NT2/D1 (cell line): ENCODE measurements around the gene PNPO.
"Not testable (repeated sequence)": the region's sequence is repeated elsewhere in the genome, so short reads cannot be mapped to it uniquely, and the experiment has no call there.

Source experiments
- DNase-seq: peaks from one replicate; pipeline ENCODE4 v3.0.0-alpha.2; 2011; ENCODE audit warnings: low read depth, low spot score
- H3K27me3 ChIP-seq: 2 replicates; pipeline ENCODE4 v1.6.0; 2011; ENCODE audit warnings: mild to moderate bottlenecking; ENCODE audit not compliant: insufficient read length, insufficient read depth
- H3K36me3 ChIP-seq: 2 replicates; pipeline ENCODE4 v1.6.1; 2011; ENCODE audit warnings: mild to moderate bottlenecking, low read length, mixed read lengths; ENCODE audit not compliant: insufficient read depth, insufficient read length
- H3K4me1 ChIP-seq: 2 replicates; pipeline ENCODE4 v1.5.1; 2011; ENCODE audit not compliant: insufficient read depth, insufficient read length
- H3K4me3 ChIP-seq: 2 replicates; pipeline ENCODE4 v1.5.1; 2011; ENCODE audit warnings: low read depth; ENCODE audit not compliant: insufficient read length
- H3K9ac ChIP-seq: 2 replicates; pipeline ENCODE4 v1.6.0; 2011; ENCODE audit warnings: low read depth; ENCODE audit not compliant: insufficient read length
- H3K9me3 ChIP-seq: 2 replicates; pipeline ENCODE4 v1.5.1; 2011; ENCODE audit warnings: mild to moderate bottlenecking, low read length; ENCODE audit not compliant: insufficient read depth
- SUZ12 ChIP-seq: IDR thresholded peaks from 2 replicates; pipeline ENCODE4 v1.6.1; 2011; ENCODE audit not compliant: insufficient read length, insufficient read depth; ENCODE audit errors: extremely low read depth
- YY1 ChIP-seq: IDR thresholded peaks from 2 replicates; pipeline ENCODE4 v1.6.1; 2011; ENCODE audit not compliant: insufficient read length, insufficient read depth
- ZNF274 ChIP-seq: IDR thresholded peaks from 2 replicates; pipeline ENCODE4 v1.6.1; 2011; ENCODE audit warnings: mild to moderate bottlenecking, low read depth, low read length

PNPO gene

DNA sequence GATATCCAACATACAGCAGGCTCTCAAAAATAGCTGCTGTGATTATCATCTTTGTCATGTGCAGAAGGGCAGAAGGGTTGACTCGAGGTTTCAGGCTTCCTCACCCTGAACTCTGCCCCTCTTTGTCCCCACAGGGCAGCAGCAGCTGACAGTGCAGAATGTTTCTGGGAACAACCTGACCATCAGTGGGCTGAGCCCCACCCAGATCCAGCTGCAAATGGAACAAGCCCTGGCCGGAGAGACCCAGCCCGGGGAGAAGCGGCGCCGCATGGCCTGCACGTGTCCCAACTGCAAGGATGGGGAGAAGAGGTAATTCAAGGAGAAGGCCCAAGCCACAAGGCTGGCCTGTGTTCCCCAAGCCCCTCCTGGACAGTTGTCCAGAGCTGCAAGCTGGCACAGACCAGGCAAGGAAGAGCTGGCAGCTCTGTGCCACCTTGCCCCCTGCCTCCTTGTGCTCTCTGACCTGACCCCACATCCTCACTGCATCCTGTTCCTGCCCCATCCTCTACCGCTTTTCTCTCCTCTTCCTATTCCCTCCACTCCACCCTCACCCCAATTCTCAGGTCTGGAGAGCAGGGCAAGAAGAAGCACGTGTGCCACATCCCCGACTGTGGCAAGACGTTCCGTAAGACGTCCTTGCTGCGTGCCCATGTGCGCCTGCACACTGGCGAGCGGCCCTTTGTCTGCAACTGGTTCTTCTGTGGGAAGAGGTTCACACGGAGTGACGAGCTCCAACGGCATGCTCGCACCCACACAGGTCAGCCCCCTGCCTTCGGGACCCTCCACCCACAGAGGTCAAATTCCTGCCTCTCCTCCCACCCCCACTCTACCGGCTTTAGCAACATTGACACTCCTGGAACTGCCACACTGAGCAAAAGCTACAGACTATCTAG, 16.3 kb upstream of the PNPO start:
- TF ChIP-seq YY1 (no peak), ZNF274 (no peak), SUZ12 (no peak)
- DNase-seq = no peak
- H3K4me1 ChIP-seq = peaks cover 4% of the 10 kb centered on the region
- no peak overlapping the region for H3K4me3 ChIP-seq
- H3K9me3 ChIP-seq = no peaks in the 10 kb centered on the region
- H3K9ac ChIP-seq = peak overlapping the region; percentile 27
- no peaks in the 10 kb centered on the region for H3K27me3 ChIP-seq
- H3K36me3 ChIP-seq = peaks cover 61% of the 10 kb centered on the region

DNA sequence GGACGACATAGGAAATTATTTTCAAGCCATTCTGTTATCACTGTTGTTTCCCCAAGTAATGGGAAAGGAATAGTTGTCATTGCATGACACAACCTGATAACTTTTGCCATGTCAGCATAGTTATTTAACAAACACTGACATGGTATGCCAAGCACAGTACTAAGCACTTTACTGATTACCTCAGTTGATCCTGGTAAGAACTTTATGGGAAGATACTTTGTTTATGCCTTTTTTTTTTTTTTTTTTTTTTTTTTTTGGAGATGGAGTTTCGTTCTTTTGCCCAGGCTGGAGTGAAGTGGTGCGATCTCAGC, 15.7 kb upstream of the PNPO start:
- TF ChIP-seq SUZ12 (no peak), YY1 (no peak), ZNF274 (no peak)
- no peak overlapping the region for H3K9ac ChIP-seq

DNA sequence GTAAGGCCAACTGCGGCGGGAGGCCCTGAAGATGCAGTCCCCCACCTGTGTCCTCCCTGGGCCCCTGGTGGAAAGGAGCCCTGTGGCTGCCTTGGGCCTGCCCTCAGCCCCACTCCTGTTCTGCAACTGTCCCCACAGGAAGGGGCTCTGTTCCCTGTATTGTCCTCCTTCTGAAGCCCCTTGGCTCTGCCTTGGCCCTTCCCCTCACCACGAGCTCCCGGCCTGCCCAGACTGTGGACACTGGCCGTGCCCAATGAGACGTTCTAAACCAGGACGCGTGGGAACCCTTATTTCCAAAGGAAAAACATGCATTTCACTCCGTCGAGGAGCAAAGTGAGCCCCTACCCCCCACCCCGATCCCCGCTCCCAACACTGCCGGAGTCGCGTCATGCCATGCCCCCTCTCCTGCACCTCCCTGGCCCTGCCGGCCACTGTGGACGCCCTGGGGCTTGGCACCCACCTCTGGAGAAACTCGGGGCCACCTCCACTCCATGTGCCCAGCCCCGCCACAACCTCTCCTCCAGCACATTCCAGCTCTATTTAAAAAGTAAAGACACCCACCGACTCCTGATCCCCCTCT, 13.5 kb upstream of the PNPO start:
- no peak for TF ChIP-seq SUZ12
- no peak for TF ChIP-seq YY1
- TF ChIP-seq ZNF274 = no peak
- Histone ChIP-seq H3K4me1 (peaks cover 4% of the 10 kb centered on the region), H3K27me3 (no peaks in the 10 kb centered on the region), H3K9ac (no peak overlapping the region), H3K4me3 (no peak overlapping the region), H3K36me3 (peaks cover 63% of the 10 kb centered on the region), H3K9me3 (no peaks in the 10 kb centered on the region)
- no peak for DNase-seq

More for the DNA sequence above, 15.7 kb upstream of the PNPO start:
- Histone ChIP-seq H3K4me1 (peaks cover 4% of the 10 kb centered on the region), H3K4me3 (no peak overlapping the region), H3K27me3 (no peaks in the 10 kb centered on the region), H3K36me3 (peaks cover 67% of the 10 kb centered on the region), H3K9me3 (no peaks in the 10 kb centered on the region)
- no peak for DNase-seq

DNA sequence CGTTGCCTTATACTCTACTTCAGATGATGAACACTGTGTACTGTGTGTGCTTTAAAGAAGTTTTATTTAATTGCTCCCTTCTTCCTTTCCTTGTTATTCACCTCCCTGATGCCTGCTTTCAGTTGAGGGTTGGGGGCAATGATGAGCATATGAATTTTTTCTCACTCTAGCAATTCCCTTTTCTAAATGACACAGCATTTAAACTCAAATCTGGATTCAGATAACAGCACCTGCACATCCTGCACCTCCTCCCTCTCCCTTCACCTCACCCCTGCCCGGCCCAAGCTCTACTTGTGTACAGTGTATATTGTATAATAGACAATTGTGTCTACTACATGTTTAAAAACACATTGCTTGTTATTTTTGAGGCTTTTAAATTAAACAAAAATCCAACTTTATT, 13.0 kb upstream of the PNPO start:
- Histone ChIP-seq H3K36me3 (peaks cover 58% of the 10 kb centered on the region), H3K4me3 (no peak overlapping the region), H3K9ac (no peak overlapping the region), H3K9me3 (no peaks in the 10 kb centered on the region), H3K27me3 (no peaks in the 10 kb centered on the region), H3K4me1 (peaks cover 4% of the 10 kb centered on the region)
- DNase-seq = no peak
- TF ChIP-seq YY1 (no peak), SUZ12 (no peak), ZNF274 (no peak)

DNA sequence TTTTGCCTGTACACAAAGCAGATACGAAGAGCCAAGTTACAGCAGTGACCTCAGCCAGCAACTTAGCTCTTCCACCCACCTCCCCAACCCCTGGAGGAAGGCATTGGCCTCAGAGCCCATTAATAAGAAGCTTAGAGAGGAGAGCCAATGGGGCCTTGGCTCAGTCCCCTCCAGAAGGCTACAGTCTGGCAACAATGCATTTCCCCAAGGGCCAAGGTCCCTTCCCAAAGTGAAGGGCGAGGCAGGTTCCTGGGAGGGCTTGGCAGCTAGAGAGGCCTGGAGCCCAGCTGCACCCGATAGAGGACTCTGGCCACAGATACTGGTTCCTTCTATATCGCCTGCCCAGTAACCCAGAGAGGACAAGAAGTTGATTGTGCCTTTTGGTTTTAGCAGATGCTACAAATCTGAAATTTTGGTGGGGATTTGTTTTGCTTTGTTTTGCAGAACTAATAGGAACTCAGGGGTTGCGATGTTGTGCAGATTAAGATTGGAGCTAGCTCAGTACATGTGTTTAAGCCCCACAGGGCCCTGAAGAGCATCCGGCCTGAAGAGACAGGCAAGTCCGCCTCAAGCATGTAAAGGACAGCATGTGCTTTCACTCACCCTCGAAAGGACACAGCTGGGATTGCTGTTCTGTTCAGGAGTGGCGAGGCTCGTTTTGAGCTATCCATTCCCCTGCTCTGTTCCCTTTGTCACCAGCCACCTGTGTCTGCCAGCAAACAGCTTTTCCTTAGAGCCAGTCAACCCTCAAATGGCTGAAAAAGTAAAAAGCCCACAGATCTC, 12.0 kb upstream of the PNPO start:
- no peak for DNase-seq
- no peaks in the 10 kb centered on the region for H3K9me3 ChIP-seq
- no peak for TF ChIP-seq ZNF274
- TF ChIP-seq YY1 = no peak
- no peak for TF ChIP-seq SUZ12
- H3K36me3 ChIP-seq = peaks cover 51% of the 10 kb centered on the region
- H3K27me3 ChIP-seq = no peaks in the 10 kb centered on the region
- H3K9ac ChIP-seq = no peak overlapping the region
- no peak overlapping the region for H3K4me3 ChIP-seq
- peaks cover 4% of the 10 kb centered on the region for H3K4me1 ChIP-seq

DNA sequence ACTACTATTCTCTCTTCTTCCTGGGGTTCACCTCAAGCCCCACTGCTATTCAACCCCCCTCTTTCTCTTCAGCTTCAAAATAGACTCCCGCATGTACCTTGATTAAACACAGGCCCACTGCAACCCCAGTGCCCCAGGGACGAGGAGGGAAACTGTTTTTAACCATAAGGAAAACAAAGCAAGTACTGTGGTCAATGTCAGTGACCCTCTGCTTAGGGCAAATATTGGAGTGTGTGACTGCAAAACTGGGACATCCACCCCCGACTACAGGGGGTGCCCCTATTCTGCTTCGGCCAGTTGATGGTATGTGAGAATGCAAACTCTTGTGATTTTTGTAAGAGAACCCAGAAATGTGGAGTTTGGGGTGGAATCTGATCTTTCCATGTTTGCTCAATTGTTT, 9.5 kb upstream of the PNPO start:
- no peak overlapping the region for H3K9ac ChIP-seq
- H3K4me1 ChIP-seq = peaks cover 3% of the 10 kb centered on the region
- H3K27me3 ChIP-seq = no peaks in the 10 kb centered on the region
- no peaks in the 10 kb centered on the region for H3K9me3 ChIP-seq
- peaks cover 33% of the 10 kb centered on the region for H3K36me3 ChIP-seq
- no peak for DNase-seq
- TF ChIP-seq ZNF274 (no peak), YY1 (no peak)
- no peak overlapping the region for H3K4me3 ChIP-seq

DNA sequence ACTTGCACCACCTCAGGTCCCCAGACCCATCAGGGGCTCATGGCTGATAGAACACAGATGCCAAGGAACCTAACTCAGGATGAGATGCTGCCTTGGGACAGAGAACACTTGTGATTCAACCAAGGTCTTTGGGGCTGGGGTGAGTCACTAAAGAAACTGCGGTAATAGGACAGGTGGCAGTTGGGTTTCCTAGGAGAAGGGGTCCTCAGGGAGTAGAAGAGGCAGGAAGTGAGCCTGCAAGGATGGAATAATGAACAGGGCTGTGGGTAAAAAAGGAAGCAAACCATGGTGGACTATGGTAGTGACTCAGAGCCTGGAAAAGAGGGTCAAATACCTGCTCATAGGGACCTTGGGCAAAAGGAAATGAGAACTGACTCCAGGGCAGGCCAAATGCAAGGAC, 6.5 kb upstream of the PNPO start:
- Histone ChIP-seq H3K36me3 (peaks cover 9% of the 10 kb centered on the region), H3K4me3 (no peak overlapping the region), H3K27me3 (no peaks in the 10 kb centered on the region), H3K9me3 (no peaks in the 10 kb centered on the region), H3K4me1 (peaks cover 3% of the 10 kb centered on the region), H3K9ac (no peak overlapping the region)
- TF ChIP-seq ZNF274 (no peak), YY1 (no peak), SUZ12 (no peak)
- DNase-seq = no peak

DNA sequence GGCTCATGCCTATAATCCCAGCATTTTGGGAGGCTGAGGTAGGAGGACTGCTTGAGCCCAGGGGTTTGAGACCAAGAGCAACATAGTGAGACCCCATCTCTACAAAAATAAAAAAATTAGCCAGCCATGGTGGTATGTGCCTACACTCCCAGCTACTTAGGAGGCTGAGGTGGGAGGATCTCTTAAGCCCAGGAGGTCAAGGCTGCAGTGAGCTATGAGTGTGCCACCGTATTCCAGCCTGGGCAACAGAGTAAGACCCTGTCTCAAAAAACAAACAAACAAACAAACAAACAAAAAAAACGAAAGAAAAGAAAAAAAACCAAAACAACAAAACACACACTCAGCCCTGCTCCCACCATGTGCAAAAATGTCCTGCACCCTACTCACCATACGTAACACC, 5.9 kb upstream of the PNPO start:
- H3K27me3 ChIP-seq, H3K36me3 ChIP-seq: not testable (repeated sequence)

More for the DNA sequence above, 5.9 kb upstream of the PNPO start:
- not testable (repeated sequence) for H3K9me3 ChIP-seq, H3K4me3 ChIP-seq, DNase-seq, H3K9ac ChIP-seq, H3K4me1 ChIP-seq
